CD4-positive, CD25-positive, alpha-beta regulatory T cell (primary cell): Measurements from ENCODE around the gene SLC24A3. TPM values are rescaled to one million over a fixed set of nuclear protein-coding genes. Genes with fewer than 3 reads are reported as not detected.

Experiments used
- ATAC-seq, 2 donors: fragments of 150-1000 bp; cut with Tn5 transposase; one replicate each; pipeline ENCODE4 v1.10.0; 2021; ENCODE audit warnings: low read depth in 2 of 2, moderate number of reproducible peaks in 2 of 2, moderate library complexity in 1 of 2
- DNase-seq, 3 donors: peaks; one replicate each; pipeline versions ENCODE4 v3.0.0 to v3.0.0-alpha.2; 2012 to 2022; ENCODE audit warnings: mixed read lengths in 1 of 3
- H3K27ac ChIP-seq: one replicate; pipeline ENCODE4 v1.7.0; 2013; ENCODE audit warnings: mild to moderate bottlenecking, low read length; ENCODE audit not compliant: insufficient read depth, poor library complexity, severe bottlenecking
- H3K27me3 ChIP-seq: one replicate; pipeline ENCODE4 v1.7.0; 2013; ENCODE audit warnings: low read length; ENCODE audit not compliant: control insufficient read depth, insufficient read depth
- H3K36me3 ChIP-seq: one replicate; pipeline ENCODE4 v1.7.0; 2013; ENCODE audit warnings: mild to moderate bottlenecking, low read length, moderate library complexity; ENCODE audit not compliant: control insufficient read depth, insufficient read depth
- H3K4me1 ChIP-seq: 2 replicates; pipeline ENCODE4 v1.7.0; 2013; ENCODE audit warnings: mild to moderate bottlenecking, low read length; ENCODE audit not compliant: insufficient read depth, control insufficient read depth, poor library complexity, severe bottlenecking
- H3K4me3 ChIP-seq: one replicate; pipeline ENCODE4 v1.7.0; 2013; ENCODE audit warnings: low read depth, mild to moderate bottlenecking, low read length, moderate library complexity
- H3K9me3 ChIP-seq, 2 experiments: 1 replicate in 1 of 2; 2 replicates in 1 of 2; pipeline ENCODE4 v1.7.0; 2013; ENCODE audit warnings: low read length in 2 of 2, mild to moderate bottlenecking in 1 of 2, moderate library complexity in 1 of 2; ENCODE audit not compliant: control insufficient read depth in 2 of 2
- H3K27ac Mint-ChIP-seq, 3 donors: one replicate each; pipeline ENCODE4 v1.8.0; 2020 to 2022; ENCODE audit warnings: mild to moderate bottlenecking in 3 of 3, mixed read lengths in 3 of 3, moderate library complexity in 2 of 3
- H3K27me3 Mint-ChIP-seq: one replicate; pipeline ENCODE4 v1.8.0; 2022; ENCODE audit warnings: mild to moderate bottlenecking, mixed read lengths
- H3K36me3 Mint-ChIP-seq: one replicate; pipeline ENCODE4 v1.8.0; 2020; ENCODE audit warnings: mixed read lengths
- H3K4me1 Mint-ChIP-seq, 4 donors: one replicate each; pipeline ENCODE4 v1.8.0; 2020 to 2022; ENCODE audit warnings: mixed read lengths in 4 of 4, mild to moderate bottlenecking in 1 of 4
- H3K4me3 Mint-ChIP-seq, 4 donors: one replicate each; pipeline ENCODE4 v1.8.0; 2020 to 2022; ENCODE audit warnings: mild to moderate bottlenecking in 4 of 4, mixed read lengths in 4 of 4, moderate library complexity in 3 of 4
- H3K9me3 Mint-ChIP-seq, 7 donors: one replicate each; pipeline ENCODE4 v1.8.0; 2020 to 2022; ENCODE audit warnings: mixed read lengths in 7 of 7, mild to moderate bottlenecking in 3 of 7, moderate library complexity in 2 of 7
- polyA plus RNA-seq, 4 donors: library from polyadenylated mRNA; unstranded; fragments of 300-500 nt; fragmentation: Illumina TruSeq; gene quantifications; one replicate each; pipeline ENCODE4 v1.2.3, GENCODE V29; 2021
- total RNA-seq: library from RNA; stranded (reverse); gene quantifications from one replicate; pipeline ENCODE4 v1.2.3, GENCODE V29; 2022

Gene SLC24A3
- total and polyA plus RNA-seq, 5 donors from 2014 or later, result 0.25 TPM; not detected in 4

- no peaks in the 10 kb centered on the region for H3K36me3 Mint-ChIP-seq
- no peak overlapping the region for H3K4me3 Mint-ChIP-seq
- H3K27me3 ChIP-seq, result no peaks in the 10 kb centered on the region
- no peaks in the 10 kb centered on the region for H3K36me3 ChIP-seq
- DNase-seq (no peak), ATAC-seq (no peak)
- H3K4me1 Mint-ChIP-seq, result no peaks in the 10 kb centered on the region
- H3K9me3 ChIP-seq, result no peaks in the 10 kb centered on the region
- H3K27me3 Mint-ChIP-seq, result no peaks in the 10 kb centered on the region
- no peaks in the 10 kb centered on the region for H3K4me1 ChIP-seq
- no peak overlapping the region for H3K27ac Mint-ChIP-seq
- H3K4me3 ChIP-seq, result no peak overlapping the region
- H3K27ac ChIP-seq, result no peak overlapping the region
- H3K9me3 Mint-ChIP-seq, result peaks cover 0 to 4% (median 1%) of the 10 kb centered on the region in 7 donors
Observed at GRCh38 chr20:19375801-19376200, 163.4 kb downstream of the SLC24A3 start.

DNA sequence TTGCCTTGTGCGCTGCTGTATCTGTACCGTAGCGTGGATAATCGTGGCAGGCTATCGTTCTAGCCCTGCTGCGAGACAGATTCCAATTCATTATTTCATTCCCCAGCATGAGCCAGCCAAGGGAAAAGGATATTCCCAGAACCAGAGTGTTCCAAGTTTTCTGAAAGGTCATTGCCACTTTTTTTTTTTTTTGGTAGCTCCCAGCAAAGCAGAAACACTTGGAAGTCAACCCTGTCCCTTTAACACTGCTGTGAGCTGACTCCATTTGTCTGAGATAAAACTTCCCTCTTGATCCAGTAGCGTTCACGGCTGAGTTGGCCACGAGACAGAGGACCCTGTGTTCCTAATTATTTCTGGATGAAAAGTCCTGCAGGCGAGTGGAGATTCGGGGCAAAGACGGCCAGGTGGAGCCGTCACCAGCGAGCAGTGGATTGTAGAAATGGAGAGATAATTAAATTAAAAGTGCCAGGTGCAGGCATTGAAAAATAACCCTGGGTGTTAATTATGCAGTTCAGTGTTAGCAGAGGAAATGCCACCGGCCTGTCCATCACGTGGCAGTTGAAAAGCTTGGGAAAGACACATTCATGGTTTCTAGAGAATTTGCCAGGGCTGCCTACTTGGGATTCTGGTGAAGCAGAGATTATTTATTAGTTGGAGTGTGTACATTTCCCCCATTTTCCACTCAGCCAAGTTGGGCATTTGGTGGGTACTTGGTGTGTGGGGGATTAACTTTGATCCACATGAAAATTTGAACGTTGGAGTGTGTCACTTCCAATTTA, 164.2 kb downstream of the SLC24A3 start:
- Mint-ChIP-seq H3K4me1 (no peaks in the 10 kb centered on the region), H3K9me3 (peaks cover 0 to 4% (median 0%) of the 10 kb centered on the region in 7 donors), H3K27me3 (no peaks in the 10 kb centered on the region), H3K4me3 (no peak overlapping the region), H3K36me3 (no peaks in the 10 kb centered on the region), H3K27ac (no peak overlapping the region)
- H3K27me3 ChIP-seq, result no peaks in the 10 kb centered on the region
- H3K4me1 ChIP-seq, result no peaks in the 10 kb centered on the region
- no peak overlapping the region for H3K4me3 ChIP-seq
- no peaks in the 10 kb centered on the region for H3K36me3 ChIP-seq
- no peak overlapping the region for H3K27ac ChIP-seq
- ATAC-seq, result no peak
- DNase-seq, result no peak
- no peaks in the 10 kb centered on the region for H3K9me3 ChIP-seq

- Mint-ChIP-seq H3K4me3 (no peak overlapping the region), H3K27me3 (no peaks in the 10 kb centered on the region), H3K36me3 (no peaks in the 10 kb centered on the region), H3K4me1 (no peaks in the 10 kb centered on the region), H3K27ac (no peak overlapping the region), H3K9me3 (peaks cover 0 to 4% (median 0%) of the 10 kb centered on the region in 7 donors)
- no peaks in the 10 kb centered on the region for H3K36me3 ChIP-seq
- H3K27me3 ChIP-seq, result no peaks in the 10 kb centered on the region
- no peaks in the 10 kb centered on the region for H3K9me3 ChIP-seq
- no peak overlapping the region for H3K4me3 ChIP-seq
- H3K27ac ChIP-seq, result no peak overlapping the region
- no peak for ATAC-seq
- H3K4me1 ChIP-seq, result no peaks in the 10 kb centered on the region
- no peak for DNase-seq
Observed at GRCh38 chr20:19378058-19378457, 165.6 kb downstream of the SLC24A3 start.

GRCh38 chr20:19380211-19380610, 167.8 kb downstream of the SLC24A3 start:
- Mint-ChIP-seq H3K4me1 (no peaks in the 10 kb centered on the region), H3K27me3 (no peaks in the 10 kb centered on the region), H3K27ac (no peak overlapping the region), H3K4me3 (no peak overlapping the region), H3K9me3 (peaks cover 0 to 4% (median 0%) of the 10 kb centered on the region in 7 donors), H3K36me3 (no peaks in the 10 kb centered on the region)
- Histone ChIP-seq H3K9me3 (no peaks in the 10 kb centered on the region), H3K27me3 (no peaks in the 10 kb centered on the region), H3K4me1 (no peaks in the 10 kb centered on the region), H3K36me3 (no peaks in the 10 kb centered on the region), H3K27ac (no peak overlapping the region), H3K4me3 (no peak overlapping the region)
- DNase-seq, result no peak
- ATAC-seq, result no peak

- Mint-ChIP-seq H3K27ac (no peak overlapping the region), H3K4me3 (no peak overlapping the region), H3K4me1 (no peaks in the 10 kb centered on the region), H3K9me3 (peaks cover 0 to 4% (median 0%) of the 10 kb centered on the region in 7 donors), H3K36me3 (no peaks in the 10 kb centered on the region), H3K27me3 (no peaks in the 10 kb centered on the region)
- Histone ChIP-seq H3K27ac (no peak overlapping the region), H3K4me3 (no peak overlapping the region), H3K9me3 (no peaks in the 10 kb centered on the region), H3K36me3 (no peaks in the 10 kb centered on the region), H3K27me3 (no peaks in the 10 kb centered on the region), H3K4me1 (no peaks in the 10 kb centered on the region)
- ATAC-seq (no peak), DNase-seq (no peak)
Observed at GRCh38 chr20:19381947-19382346, 169.5 kb downstream of the SLC24A3 start.

DNA sequence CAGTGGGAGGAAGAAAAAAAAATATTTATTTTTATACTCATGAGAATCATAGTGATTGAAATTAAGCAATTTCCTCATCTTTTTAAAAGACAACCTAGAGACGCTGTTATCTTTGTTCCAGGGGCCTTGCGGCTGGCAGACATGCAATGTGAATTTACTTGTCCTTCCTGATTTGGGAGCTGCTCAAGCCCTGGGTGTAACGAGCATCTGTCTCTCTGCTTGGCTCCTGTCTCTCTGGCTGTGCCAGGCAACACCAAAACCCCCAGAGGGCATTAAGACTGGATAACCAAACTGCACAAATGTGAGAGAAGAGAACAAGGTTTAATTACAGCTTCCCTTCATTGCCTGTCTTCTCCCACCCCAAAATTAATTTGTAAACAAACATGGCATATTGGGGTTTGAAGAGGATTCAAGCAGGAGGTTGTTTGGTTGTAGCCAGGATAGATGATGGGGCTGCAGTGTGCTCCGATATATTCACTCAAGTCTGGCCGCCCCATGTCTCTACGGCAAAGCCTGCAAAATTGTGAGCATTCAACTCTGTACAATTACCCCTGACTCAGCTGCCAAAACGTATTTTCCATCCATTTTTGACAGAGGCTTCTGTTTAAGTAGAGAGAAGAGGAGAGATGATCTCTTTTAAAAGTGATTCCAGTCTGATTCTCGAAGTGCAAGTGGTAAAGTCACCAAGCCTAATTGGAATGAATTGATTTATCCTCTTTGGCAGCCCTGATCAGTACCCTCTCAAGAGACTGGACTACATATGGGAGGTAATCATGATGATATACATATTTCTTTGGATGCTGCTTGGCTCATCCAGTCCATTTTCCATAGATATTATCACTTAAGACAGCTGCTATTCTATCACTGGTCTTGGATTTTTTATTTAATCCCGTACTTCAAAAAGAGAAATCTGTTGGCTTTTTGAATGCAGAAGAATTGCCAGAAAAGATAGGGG, 170.2 kb downstream of the SLC24A3 start:
- no peaks in the 10 kb centered on the region for H3K27me3 Mint-ChIP-seq
- Histone ChIP-seq H3K4me3 (no peak overlapping the region), H3K9me3 (no peaks in the 10 kb centered on the region), H3K27ac (no peak overlapping the region), H3K36me3 (no peaks in the 10 kb centered on the region), H3K4me1 (no peaks in the 10 kb centered on the region), H3K27me3 (no peaks in the 10 kb centered on the region)
- peaks cover 0 to 4% (median 0%) of the 10 kb centered on the region in 7 donors for H3K9me3 Mint-ChIP-seq
- no peak overlapping the region for H3K4me3 Mint-ChIP-seq
- H3K36me3 Mint-ChIP-seq, result no peaks in the 10 kb centered on the region
- no peak for DNase-seq
- no peaks in the 10 kb centered on the region for H3K4me1 Mint-ChIP-seq
- ATAC-seq, result no peak
- no peak overlapping the region for H3K27ac Mint-ChIP-seq

DNA sequence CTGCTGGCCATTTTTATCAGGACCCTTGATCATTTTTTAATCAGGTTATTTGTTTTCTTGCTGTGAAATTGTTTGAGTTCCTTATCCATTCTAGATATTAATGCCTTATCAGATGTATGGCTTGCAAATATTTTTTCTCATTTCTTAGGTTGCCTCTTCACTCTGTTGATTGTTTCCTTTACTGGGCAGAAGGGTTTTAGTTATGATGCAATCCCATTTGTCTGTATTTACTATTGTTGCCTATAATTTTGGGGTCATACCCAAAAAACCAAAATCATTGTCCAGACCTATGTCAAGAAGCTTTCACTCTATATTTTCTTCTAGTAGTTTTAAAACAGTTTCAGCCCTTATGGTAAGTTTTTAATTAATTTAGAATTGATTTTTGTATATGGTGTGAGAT, 172.5 kb downstream of the SLC24A3 start:
- DNase-seq (no peak), ATAC-seq (no peak)
- Mint-ChIP-seq H3K4me1 (no peaks in the 10 kb centered on the region), H3K27ac (no peak overlapping the region), H3K36me3 (no peaks in the 10 kb centered on the region), H3K9me3 (peaks cover 0 to 7% (median 3%) of the 10 kb centered on the region in 7 donors), H3K4me3 (no peak overlapping the region), H3K27me3 (no peaks in the 10 kb centered on the region)
- Histone ChIP-seq H3K4me1 (no peaks in the 10 kb centered on the region), H3K27ac (no peak overlapping the region), H3K27me3 (no peaks in the 10 kb centered on the region), H3K4me3 (no peak overlapping the region), H3K9me3 (peaks cover 0 to 2% of the 10 kb centered on the region in 2 experiments), H3K36me3 (no peaks in the 10 kb centered on the region)
